ENCODE measurements around the gene PACRG.

- TF ChIP-seq CTCF (IDR thresholded peaks at IDR 0.05) (no peak), EP300 (IDR thresholded peaks at IDR 0.05; ENCODE audit: borderline replicate concordance in 1 of 2, low read depth in 1 of 2, low read length in 1 of 2) (no peak), TCF12 (IDR thresholded peaks at IDR 0.05) (no peak), PBX3 (IDR thresholded peaks at IDR 0.05) (no peak), MAX (IDR thresholded peaks at IDR 0.05; ENCODE audit: low read depth) (no peak), YY1 (IDR thresholded peaks at IDR 0.05; ENCODE audit: low read depth) (no peak), IRF3 (IDR thresholded peaks at IDR 0.05; ENCODE audit: low read depth, low read length) (no peak), RAD21 (IDR thresholded peaks at IDR 0.05; ENCODE audit: low read length) (no peak), POLR2AphosphoS5 (IDR thresholded peaks at IDR 0.05; ENCODE audit: low read depth, low read length) (no peak)
Observed at GRCh38 chr6:163332575-163332974, 604.8 kb downstream of the PACRG start.
